WTC11 (cell line): ENCODE data around the gene LMO2. TPM values are rescaled to one million over a fixed set of nuclear protein-coding genes. Genes with fewer than 3 reads are reported as not detected.
"Not testable (repeated sequence)": the region's sequence is repeated elsewhere in the genome, so short reads cannot be mapped to it uniquely, and the experiment has no call there.

Source experiments
- ATAC-seq: fragments of 200-7000 bp; cut with Tn5 transposase; 2 replicates; pipeline ENCODE4 v1.10.0; 2021; ENCODE audit warnings: mild to moderate bottlenecking, moderate library complexity
- CTCF ChIA-PET: fragments of 300-600 bp; sonication (Branson Sonifier 250); formaldehyde crosslinking; loops from one replicate; lab custom pipeline; 2021; ENCODE audit warnings: antibody characterized with exemption; lab: Charles Lee
- POLR2A ChIA-PET: fragments of 350-600 bp; sonication (Branson Sonifier 250); formaldehyde crosslinking; loops from one replicate; lab custom pipeline; 2021; ENCODE audit warnings: antibody characterized with exemption; lab: Charles Lee
- DNase-seq: peaks from one replicate; pipeline ENCODE4 v3.0.0; 2021; ENCODE audit warnings: low spot score
- H3K27ac Mint-ChIP-seq: 2 replicates; pipeline ENCODE4 v1.8.0; 2021; ENCODE audit warnings: mixed read lengths
- H3K27me3 Mint-ChIP-seq: 2 replicates; pipeline ENCODE4 v1.8.0; 2021; ENCODE audit warnings: low read depth, mild to moderate bottlenecking, moderate library complexity, mixed read lengths
- H3K36me3 Mint-ChIP-seq: 2 replicates; pipeline ENCODE4 v1.8.0; 2021; ENCODE audit warnings: mixed read lengths
- H3K4me1 Mint-ChIP-seq: 2 replicates; pipeline ENCODE4 v1.8.0; 2022; ENCODE audit warnings: mixed read lengths
- H3K4me3 Mint-ChIP-seq: 2 replicates; pipeline ENCODE4 v1.8.0; 2021; ENCODE audit warnings: mild to moderate bottlenecking, moderate library complexity, mixed read lengths
- H3K9me3 Mint-ChIP-seq: 2 replicates; pipeline ENCODE4 v1.8.0; 2021; ENCODE audit warnings: mixed read lengths
- ATF3 ChIP-seq: sonication (generic); formaldehyde crosslinking; conservative IDR thresholded peaks from 2 replicates; pipeline ENCODE4 v1.8.1; 2022; ENCODE audit warnings: mild to moderate bottlenecking, missing genetic modification reagents
- FOXP1 ChIP-seq: sonication (generic); formaldehyde crosslinking; IDR thresholded peaks from 2 replicates; pipeline ENCODE4 v1.8.0; 2022; ENCODE audit warnings: missing genetic modification reagents, mild to moderate bottlenecking, moderate library complexity, borderline replicate concordance
- GTF2I ChIP-seq: fragments of 250-450 bp; sonication (Bioruptor Pico); conservative IDR thresholded peaks from 2 replicates; pipeline ENCODE4 v1.4.0; 2021; ENCODE audit warnings: mild to moderate bottlenecking
- MYBL2 ChIP-seq: sonication (generic); formaldehyde crosslinking; IDR thresholded peaks from 2 replicates; pipeline ENCODE4 v1.8.1; 2023; ENCODE audit warnings: mild to moderate bottlenecking, moderate library complexity, missing genetic modification reagents
- RORB ChIP-seq: fragments of 250-450 bp; sonication (Bioruptor Pico); IDR thresholded peaks from 2 replicates; pipeline ENCODE4 v1.9.0; 2021; ENCODE audit warnings: mild to moderate bottlenecking
- ZNF138 ChIP-seq: sonication (generic); formaldehyde crosslinking; conservative IDR thresholded peaks from 2 replicates; pipeline ENCODE4 v1.8.1; 2022; ENCODE audit warnings: mild to moderate bottlenecking, moderate library complexity, missing genetic modification reagents
- ZNF232 ChIP-seq: sonication (generic); formaldehyde crosslinking; IDR thresholded peaks from 2 replicates; pipeline ENCODE4 v1.8.0; 2022; ENCODE audit warnings: mild to moderate bottlenecking, missing genetic modification reagents
- total RNA-seq: library from RNA; stranded (reverse); gene quantifications from 3 replicates; pipeline ENCODE4 v1.2.3, GENCODE V29; 2021
- TF ChIP-seq, protein P1 (sequence below): sonication (generic); formaldehyde crosslinking; IDR thresholded peaks from 2 replicates; pipeline ENCODE4 v1.8.0; 2022; ENCODE audit warnings: mild to moderate bottlenecking, missing genetic modification reagents
- TF ChIP-seq, protein P2 (sequence below): sonication (generic); formaldehyde crosslinking; IDR thresholded peaks from 2 replicates; pipeline ENCODE4 v1.8.1; 2023; ENCODE audit warnings: mild to moderate bottlenecking, moderate library complexity, missing genetic modification reagents
- TF ChIP-seq, protein P3 (sequence below): sonication (generic); formaldehyde crosslinking; IDR thresholded peaks from 2 replicates; pipeline ENCODE4 v1.8.1; 2023; ENCODE audit warnings: mild to moderate bottlenecking, missing genetic modification reagents, moderate library complexity
- TF ChIP-seq, protein P4 (sequence below): sonication (generic); formaldehyde crosslinking; IDR thresholded peaks from 2 replicates; pipeline ENCODE4 v1.8.1; 2022; ENCODE audit warnings: low read depth, missing genetic modification reagents, borderline replicate concordance

LMO2 gene
- total RNA-seq, 1 experiment from 2014 or later = 3.4 TPM

DNA sequence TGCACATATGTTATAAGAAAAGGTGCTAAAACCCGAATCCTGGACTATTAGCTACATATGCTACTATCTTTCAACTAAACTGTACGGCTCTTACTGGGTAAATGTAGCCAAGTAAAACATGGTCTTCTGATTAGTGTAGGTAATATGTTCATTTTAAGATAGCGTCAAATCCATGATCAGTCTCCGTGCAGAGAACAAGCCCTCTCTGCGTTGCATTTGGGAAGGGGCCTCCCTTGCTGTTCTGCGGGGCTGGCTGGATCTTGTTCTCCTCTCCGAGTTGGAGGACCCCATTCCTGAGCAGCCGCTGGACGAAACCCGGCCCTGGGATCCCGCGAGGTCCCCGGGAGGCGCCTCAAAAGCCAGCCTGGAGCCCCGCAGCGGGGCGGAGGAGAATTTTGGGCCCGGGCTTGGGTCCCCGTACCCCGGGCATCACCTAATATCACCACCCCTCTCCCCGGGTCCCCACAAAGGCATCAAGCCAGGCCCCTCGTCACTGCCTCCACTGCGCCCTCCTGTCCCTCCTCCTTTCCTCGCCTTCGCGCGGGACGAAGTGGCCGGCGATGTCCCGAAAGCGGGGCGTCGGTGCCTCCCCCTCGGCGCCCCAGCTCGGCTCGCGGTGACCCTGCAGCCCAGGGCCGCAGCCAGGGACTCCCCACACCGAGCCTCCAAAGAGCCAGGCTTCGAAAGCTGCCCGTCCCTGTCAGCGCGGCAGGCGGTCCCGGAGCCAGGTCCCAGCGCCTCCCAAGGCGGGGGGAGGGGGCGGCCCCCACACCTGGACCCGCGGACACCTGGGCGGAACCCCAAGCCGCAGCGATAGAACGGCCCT, 63.1 kb downstream of the LMO2 start:
- Mint-ChIP-seq H3K4me3 (peak overlapping the region; percentile 89), H3K27ac (no peak overlapping the region), H3K36me3 (no peaks in the 10 kb centered on the region), H3K4me1 (no peaks in the 10 kb centered on the region; the same call in 1 of the 2 replicates), H3K27me3 (peaks cover 39% of the 10 kb centered on the region), H3K9me3 (no peaks in the 10 kb centered on the region)
- POLR2A ChIA-PET = no interaction called here
- CTCF ChIA-PET = interaction anchor here (1.0 to 9.0 kb wide), 20 partner anchors 7 to 303 kb away, joined by 3 to 131 read pairs (median 6); partner anchors contain the start of genes C11orf91 and CD59
- ATAC-seq = peak; percentile 66
- peak; percentile 49 for DNase-seq
- TF ChIP-seq, protein P1, sequence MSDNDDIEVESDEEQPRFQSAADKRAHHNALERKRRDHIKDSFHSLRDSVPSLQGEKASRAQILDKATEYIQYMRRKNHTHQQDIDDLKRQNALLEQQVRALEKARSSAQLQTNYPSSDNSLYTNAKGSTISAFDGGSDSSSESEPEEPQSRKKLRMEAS (CRISPR knock-in tag) = peak; percentile 52; the same call in 1 of the 2 replicates
- TF ChIP-seq ZNF232 (CRISPR knock-in tag) = no peak
- TF ChIP-seq, protein P2, sequence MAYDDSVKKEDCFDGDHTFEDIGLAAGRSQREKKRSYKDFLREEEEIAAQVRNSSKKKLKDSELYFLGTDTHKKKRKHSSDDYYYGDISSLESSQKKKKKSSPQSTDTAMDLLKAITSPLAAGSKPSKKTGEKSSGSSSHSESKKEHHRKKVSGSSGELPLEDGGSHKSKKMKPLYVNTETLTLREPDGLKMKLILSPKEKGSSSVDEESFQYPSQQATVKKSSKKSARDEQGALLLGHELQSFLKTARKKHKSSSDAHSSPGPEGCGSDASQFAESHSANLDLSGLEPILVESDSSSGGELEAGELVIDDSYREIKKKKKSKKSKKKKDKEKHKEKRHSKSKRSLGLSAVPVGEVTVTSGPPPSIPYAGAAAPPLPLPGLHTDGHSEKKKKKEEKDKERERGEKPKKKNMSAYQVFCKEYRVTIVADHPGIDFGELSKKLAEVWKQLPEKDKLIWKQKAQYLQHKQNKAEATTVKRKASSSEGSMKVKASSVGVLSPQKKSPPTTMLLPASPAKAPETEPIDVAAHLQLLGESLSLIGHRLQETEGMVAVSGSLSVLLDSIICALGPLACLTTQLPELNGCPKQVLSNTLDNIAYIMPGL = peak; percentile 61; the same call in 1 of the 2 replicates
- TF ChIP-seq, all 79 proteins: peak for 2

GRCh38 chr11:33827206-33827605, 64.7 kb downstream of the LMO2 start:
- Mint-ChIP-seq H3K27me3 (peaks cover 36% of the 10 kb centered on the region), H3K4me3 (no peak overlapping the region), H3K36me3 (no peaks in the 10 kb centered on the region), H3K4me1 (no peaks in the 10 kb centered on the region; the same call in 1 of the 2 replicates), H3K9me3 (no peaks in the 10 kb centered on the region), H3K27ac (no peak overlapping the region)
- ChIA-PET POLR2A (no interaction called here), CTCF (interaction anchor here (0.7 to 9.0 kb wide), 3 partner anchors 17 to 25 kb away, joined by 3 to 131 read pairs (median 20); no protein-coding TSS in a partner anchor)
- ATAC-seq (no peak), DNase-seq (no peak)
- TF ChIP-seq ZNF138 (CRISPR knock-in tag) (no peak), GTF2I (CRISPR knock-in tag) (no peak), RORB (CRISPR knock-in tag) (no peak), ATF3 (CRISPR knock-in tag) (no peak)
- TF ChIP-seq, protein P3, sequence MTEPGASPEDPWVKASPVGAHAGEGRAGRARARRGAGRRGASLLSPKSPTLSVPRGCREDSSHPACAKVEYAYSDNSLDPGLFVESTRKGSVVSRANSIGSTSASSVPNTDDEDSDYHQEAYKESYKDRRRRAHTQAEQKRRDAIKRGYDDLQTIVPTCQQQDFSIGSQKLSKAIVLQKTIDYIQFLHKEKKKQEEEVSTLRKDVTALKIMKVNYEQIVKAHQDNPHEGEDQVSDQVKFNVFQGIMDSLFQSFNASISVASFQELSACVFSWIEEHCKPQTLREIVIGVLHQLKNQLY = no peak

DNA sequence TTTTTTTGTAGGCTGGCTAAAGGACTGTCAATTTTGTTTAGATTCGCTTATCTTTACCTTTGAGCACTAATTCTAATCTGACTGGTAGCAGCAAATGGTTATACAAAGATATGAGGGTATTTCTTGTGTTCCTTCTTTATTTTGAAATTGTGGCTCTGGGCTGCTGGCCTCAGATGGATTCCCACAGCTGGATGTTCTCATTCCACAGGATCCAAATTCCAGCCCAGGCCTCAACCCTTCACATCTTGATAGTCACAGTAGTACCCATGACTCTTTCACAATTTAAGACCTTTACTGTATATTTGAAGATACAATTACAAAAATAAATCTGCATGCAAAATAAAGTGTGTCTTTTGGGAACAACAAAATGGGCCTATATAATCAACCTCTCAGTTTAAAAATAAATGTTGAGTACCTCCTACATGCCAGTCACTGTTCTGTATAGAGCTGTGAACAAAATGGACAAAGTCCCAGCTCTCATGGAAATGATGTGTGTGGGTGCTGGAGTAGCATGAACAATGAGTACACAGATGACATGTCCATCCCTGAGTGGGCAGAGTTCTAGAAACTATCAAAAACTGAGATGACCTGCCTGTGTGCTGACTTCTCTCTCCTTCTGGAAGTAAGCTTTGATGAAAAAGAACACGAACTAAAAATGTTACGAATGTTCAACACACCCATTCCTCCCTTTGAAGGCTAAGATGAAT, 65.9 kb downstream of the LMO2 start:
- ATAC-seq (no peak), DNase-seq (no peak)
- no peak overlapping the region for H3K27ac Mint-ChIP-seq
- no peaks in the 10 kb centered on the region for H3K36me3 Mint-ChIP-seq
- no peaks in the 10 kb centered on the region for H3K9me3 Mint-ChIP-seq
- H3K27me3 Mint-ChIP-seq = peaks cover 36% of the 10 kb centered on the region
- TF ChIP-seq MYBL2 (CRISPR knock-in tag) = no peak
- TF ChIP-seq, protein P4, sequence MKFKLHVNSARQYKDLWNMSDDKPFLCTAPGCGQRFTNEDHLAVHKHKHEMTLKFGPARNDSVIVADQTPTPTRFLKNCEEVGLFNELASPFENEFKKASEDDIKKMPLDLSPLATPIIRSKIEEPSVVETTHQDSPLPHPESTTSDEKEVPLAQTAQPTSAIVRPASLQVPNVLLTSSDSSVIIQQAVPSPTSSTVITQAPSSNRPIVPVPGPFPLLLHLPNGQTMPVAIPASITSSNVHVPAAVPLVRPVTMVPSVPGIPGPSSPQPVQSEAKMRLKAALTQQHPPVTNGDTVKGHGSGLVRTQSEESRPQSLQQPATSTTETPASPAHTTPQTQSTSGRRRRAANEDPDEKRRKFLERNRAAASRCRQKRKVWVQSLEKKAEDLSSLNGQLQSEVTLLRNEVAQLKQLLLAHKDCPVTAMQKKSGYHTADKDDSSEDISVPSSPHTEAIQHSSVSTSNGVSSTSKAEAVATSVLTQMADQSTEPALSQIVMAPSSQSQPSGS (CRISPR knock-in tag) = no peak
- TF ChIP-seq FOXP1 (CRISPR knock-in tag) = no peak
- H3K4me1 Mint-ChIP-seq = no peaks in the 10 kb centered on the region; the same call in 1 of the 2 replicates
- POLR2A ChIA-PET = no interaction called here
- CTCF ChIA-PET = interaction anchor here (9.0 kb wide), 1 partner anchor 19 kb away, joined by 131 read pairs; no protein-coding TSS in a partner anchor
- no peak overlapping the region for H3K4me3 Mint-ChIP-seq

DNA sequence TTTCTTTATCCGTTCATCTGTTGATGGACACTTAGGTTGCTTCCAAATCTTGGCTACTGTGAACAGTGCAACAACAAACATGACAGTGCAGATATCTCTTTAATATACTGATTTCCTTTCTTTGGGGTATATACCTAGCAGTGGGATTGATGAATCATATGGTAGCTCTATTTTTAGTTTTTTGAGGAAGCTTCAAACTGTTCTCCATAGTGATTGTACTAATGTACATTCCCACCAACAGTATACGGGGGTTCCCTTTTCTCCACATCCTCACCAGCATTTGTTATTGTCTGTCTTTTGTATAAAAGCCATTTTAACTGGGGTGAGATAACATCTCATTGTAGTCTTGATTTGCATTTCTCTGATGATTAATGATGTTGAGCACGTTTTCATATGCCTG, 68.9 kb downstream of the LMO2 start:
- H3K27me3 Mint-ChIP-seq = peaks cover 18% of the 10 kb centered on the region
- CTCF ChIA-PET, H3K9me3 Mint-ChIP-seq, H3K4me3 Mint-ChIP-seq, POLR2A ChIA-PET, H3K27ac Mint-ChIP-seq, H3K36me3 Mint-ChIP-seq, H3K4me1 Mint-ChIP-seq, ATAC-seq, DNase-seq: not testable (repeated sequence)
